ENCODE data around the gene KIAA1217.

KIAA1217 gene

DNA sequence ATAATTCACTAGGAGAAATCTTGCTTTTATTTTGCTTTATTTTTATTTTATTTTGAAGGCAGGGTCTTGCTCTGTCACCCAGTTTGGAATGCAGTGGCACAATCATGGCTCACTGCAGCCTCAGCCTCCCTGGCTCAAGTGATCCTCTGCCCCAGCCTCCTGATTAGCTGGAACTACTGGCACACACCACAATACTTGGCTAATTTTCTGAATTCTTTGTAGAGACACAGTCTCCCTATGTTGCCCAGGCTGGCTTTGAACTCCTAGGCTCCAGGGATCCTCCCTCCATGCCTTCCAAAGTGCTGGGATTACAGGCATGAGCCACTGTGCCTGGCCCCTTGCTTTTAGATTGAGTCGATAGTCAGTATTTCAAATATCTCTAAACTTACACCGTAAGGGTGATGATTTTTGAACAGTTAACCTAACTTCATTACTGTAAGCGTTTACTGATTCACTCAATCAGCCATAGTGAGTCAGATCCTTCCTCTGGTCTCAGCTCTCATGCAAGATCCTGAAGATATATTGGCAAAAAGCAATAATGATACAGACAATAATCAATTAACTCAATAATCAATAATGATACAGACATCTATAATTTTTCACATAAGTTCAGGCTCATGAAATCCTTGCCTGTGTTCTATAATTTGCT, 239.5 kb downstream of the KIAA1217 start:
- no peak for DNase-seq

DNA sequence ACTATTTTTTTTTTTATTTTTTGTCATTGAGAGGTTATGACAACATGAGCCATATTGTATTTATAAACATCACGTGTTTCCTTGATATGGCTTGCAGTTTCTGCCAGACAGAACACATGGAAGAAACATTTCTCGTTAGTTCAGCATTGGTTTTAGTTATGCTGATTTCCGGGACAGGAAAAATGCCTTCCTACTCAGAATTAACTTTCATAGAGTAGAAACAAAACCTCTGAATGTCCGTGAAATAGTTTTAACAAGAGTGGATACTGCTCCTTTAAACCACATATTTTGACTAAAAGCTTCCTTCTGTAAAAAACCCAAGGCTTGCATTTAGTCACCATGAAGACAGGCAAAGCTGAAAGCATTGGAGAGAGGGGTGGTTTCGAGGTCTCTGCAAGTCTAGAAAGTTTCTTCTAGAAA, 240.4 kb downstream of the KIAA1217 start:
- no peak for DNase-seq

- no peak for DNase-seq
Observed at GRCh38 chr10:24449769-24450310, 240.9 kb downstream of the KIAA1217 start.

- DNase-seq = no peak
Observed at GRCh38 chr10:24451325-24451820, 242.4 kb downstream of the KIAA1217 start.

DNA sequence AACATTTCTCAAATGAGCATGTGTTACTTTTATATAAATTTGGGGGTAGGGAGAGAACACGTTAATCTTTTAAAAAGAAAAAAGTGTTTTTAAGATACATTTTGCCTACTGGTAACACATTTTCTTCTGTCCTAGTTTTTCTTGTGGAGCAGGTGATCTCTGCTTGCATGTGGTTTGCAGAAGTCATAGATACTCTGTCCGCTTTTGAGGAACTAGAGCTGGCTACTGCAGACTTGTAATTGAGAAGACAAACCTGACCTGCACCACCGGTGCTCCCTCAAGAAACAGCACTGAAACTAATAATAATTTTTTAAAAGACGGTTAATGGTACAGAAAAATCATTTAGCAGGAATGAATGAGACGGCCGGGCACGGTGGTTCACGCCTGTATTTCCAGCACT, 243.1 kb downstream of the KIAA1217 start:
- no peak for DNase-seq

DNA sequence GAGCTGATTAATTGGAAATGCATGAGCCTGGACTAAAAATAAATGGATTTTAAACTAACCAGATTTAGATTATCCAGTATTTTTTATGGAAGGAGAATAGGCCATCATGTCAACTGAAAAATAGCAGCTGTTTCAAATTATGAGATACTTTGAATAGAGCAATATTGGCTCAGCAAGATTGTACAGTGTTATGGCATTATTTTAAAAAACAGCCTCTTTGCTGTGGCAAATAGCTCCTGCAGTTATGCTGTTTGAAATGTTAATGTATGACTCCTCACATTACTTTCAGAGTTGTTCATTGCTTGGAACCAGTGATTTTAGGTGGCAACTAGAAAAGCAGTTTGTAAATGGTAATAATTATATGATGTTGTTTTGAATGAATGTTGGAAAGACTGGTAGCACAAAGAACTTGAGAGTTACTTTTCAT, 244.5 kb downstream of the KIAA1217 start:
- DNase-seq = no peak

GRCh38 chr10:24453973-24454372, 245.0 kb downstream of the KIAA1217 start:
- no peak for DNase-seq

DNA sequence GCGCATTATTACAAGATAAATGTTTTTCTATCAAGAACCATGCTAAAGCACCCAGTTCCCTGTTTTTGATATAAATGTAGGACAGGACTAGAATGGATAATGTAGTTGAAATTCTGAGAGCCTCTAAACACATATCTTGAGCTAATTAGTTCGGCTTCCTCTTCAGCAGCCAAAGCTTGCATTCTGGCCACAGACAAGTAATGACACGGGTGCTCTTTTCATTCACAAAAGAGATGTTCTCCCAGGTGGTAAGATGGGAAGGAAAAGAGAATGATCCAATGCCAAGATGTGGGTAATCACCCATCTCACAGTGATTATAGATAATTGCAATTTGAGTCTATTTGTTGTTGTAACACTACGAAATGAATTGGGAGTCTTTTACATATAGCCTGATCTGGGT, 246.5 kb downstream of the KIAA1217 start:
- DNase-seq = no peak

DNA sequence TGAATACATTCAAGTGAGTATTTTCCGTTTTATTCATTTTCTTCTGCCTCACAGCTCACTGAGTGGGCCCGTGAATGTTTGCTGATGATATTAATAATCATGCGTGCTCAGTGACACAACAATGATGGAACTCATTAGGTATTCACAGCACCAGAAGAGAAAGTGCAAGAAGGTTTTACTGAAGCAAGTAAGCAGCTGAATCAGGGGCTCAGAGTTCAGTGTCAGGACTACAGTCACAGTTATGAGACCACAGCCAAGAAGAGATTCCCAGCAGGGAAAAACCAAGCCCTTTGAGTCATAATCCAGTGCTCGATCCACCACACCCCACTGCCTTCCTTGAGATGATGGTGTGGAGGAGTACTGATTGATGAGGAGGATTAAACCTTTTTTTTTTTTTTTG, 247.4 kb downstream of the KIAA1217 start:
- DNase-seq = no peak

DNA sequence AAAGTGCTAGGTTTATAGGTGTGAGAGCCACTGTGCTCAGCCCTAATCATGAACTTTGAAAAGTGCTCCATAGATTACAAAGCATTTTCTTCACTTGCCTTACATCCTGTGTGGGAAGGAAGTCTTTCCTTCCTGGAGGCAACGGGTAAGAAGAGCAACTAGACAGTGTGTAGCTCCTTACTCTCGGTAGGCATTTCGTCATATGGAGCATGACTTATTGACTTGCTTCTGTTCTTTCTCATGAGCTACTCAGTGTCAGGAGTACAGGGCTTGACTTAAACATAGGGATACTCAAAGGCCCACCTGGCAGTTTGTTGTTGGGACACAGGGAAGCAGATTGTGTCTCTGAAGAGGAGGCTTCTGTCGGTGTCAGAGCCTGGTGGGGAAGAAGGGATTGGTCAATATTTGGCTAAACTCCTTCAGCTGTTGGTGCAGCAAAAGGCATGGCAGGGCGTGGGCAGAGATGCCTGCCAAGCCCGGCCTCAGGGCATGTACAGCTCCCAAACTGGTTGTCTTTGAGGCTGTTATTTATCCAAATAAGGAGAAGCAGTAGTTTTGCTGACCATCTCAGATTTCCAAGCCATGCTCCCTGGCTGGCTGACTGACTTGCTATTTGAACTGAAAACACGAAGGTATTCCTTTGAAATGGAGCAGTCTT, 248.9 kb downstream of the KIAA1217 start:
- DNase-seq = no peak

- no peak for DNase-seq
Observed at GRCh38 chr10:24459836-24460235, 250.9 kb downstream of the KIAA1217 start.

- DNase-seq = no peak
Observed at GRCh38 chr10:24462291-24462813, 253.4 kb downstream of the KIAA1217 start.

DNA sequence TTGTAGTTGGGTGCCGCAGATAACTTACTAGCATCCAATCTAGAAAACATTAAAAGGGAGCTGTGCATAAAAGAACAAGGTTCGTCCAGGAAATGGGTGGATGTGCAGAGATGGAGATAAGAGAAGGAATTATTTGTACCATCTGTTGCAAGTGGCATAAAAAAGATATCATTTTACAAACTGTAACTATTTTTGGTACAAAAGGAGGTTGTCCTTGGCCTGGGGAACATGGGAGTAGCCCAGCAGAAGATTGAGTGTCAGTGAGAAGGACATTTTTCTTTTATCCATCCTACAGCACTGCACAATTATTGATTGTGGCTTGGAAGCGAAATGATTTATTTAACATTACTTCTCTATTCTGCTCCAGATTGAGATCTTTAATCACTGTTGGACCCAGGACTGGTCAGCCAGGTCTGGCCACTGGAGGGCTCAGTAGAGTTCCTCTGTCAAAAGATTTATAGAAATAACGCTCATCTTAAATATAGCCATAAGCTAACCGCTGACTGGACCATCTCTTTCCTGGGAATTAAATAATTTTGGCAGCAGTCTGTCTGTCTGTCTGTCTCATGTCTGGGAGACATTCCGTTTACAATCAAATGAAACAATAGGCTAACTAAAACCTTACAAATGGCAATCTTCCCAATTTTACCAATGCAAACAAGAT, 254.1 kb downstream of the KIAA1217 start:
- DNase-seq = no peak

GRCh38 chr10:24463611-24464426, 254.9 kb downstream of the KIAA1217 start:
- DNase-seq = peak; percentile 13

- no peak for DNase-seq
Observed at GRCh38 chr10:24465124-24465874, 256.4 kb downstream of the KIAA1217 start.

DNA sequence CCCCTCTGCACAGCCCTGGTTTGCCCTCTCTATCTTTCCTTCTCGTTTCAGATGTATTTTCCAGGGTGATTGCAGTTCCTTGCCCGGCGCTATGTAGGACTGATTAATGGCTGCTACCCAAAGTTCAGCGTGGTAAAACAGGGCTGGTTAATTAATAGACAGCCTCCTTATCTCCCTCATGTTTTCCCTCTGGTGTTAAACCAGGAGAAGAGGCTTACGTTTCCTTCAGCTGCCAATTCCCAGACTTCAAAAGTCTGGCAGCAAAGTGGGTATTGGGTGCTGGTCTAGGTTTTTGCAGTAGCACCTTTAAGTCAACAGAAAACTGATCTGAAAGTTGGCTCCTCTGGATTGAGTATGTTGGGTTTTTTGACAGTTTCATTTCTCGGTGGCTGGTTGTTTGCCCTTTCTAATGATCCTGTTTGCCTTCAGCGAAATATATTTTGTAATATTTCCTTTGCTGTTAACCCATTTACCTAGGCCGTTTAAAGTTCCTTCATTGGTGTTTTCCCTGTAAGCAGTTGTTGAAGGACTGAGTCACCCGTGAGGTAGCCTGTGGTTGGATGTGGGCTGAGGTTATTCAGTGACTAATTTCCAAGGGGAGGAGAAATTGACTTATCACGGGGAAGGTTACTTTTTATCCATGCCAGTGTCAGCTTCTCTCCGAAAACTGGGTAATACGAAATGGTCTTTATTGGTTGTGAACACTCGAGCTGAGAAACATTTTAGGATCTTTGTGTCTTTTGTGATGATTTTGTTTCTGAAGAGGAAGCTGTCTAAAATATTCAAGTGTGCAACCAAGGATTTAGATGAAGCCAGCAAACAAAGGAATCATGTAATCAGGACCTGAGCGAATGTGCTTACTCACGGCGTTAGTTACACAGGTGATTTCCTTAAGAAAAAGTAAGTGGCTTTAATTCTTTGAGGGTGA, 257.2 kb downstream of the KIAA1217 start:
- DNase-seq = peak; percentile 44

- DNase-seq = no peak
Observed at GRCh38 chr10:24467136-24467535, 258.2 kb downstream of the KIAA1217 start.

- DNase-seq = no peak
Observed at GRCh38 chr10:24467605-24468004, 258.7 kb downstream of the KIAA1217 start.

GRCh38 chr10:24468281-24468751, 259.4 kb downstream of the KIAA1217 start:
- no peak for DNase-seq

GRCh38 chr10:24469993-24470392, 261.1 kb downstream of the KIAA1217 start:
- DNase-seq = no peak
